Activated T-helper 1 cell treated with anti-CD3 and anti-CD28 coated beads, Interleukin-2, amount 50 U/mL, for 16 hours (primary cell): ENCODE measurements around the gene GUCY2F.

Source experiments
- DNase-seq, 2 donors: peaks; one replicate each; pipeline ENCODE4 v3.0.0-alpha.2; 2020; ENCODE audit warnings: low read depth in 1 of 2, low spot score in 1 of 2

The GUCY2F gene

DNA sequence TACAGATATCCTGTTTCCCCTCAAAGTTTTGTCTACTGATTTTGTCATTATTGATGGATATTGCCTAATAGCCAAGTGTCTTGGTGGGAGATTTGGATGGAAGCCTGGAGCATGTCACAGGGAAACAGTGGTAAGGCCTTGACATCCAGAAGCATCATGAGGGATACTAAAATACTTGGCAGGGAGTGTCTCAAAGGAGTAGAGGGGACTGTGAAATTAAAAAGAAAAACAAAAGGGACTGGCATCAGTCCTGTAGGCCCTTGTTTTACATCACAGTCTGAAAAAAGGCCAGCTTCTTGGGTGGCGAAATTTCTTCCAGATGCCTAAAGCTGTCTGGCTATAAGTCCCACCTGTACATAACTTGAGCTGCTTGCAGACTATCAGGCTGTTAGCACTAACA is 83.8 kb downstream of the GUCY2F start:
- DNase-seq: no peak

DNA sequence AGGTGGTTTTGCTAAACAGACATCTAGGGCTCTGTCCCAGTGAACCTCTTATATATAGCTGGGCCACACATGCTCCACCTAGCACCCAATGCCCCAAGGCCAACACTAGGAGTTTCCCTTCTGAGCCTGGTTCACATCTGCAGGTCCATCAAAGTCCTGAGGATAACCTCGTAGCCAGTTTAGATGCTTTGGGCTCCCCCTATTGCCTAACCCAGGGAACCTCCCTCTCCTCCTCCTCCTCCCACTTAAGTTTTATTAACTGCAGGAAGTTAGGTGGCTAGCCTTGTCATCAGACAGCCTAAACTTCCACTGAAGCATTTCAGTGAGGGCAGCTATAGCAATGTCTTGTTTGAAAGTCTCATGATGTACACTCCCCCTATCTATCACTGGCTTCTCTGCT is 88.0 kb downstream of the GUCY2F start:
- no peak for DNase-seq

DNA sequence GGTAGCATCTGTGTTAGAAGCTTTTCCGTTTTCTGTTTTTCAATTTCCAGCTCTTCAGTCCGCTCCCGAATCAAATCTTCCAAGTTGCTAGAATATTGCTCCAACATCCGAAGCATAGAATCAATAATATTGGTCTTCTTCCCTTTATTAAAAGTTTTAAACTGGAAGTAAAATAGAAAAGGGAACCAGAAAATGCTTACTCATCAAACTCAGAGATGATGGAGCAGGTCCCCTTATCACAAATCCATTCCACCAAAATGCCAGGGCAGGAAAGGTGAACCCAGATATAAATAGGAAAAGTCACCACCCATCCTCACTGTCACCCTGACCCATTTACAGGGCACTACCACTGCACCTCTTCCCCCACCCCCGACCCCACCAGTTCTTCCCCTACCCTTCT is 89.0 kb downstream of the GUCY2F start:
- no peak for DNase-seq

DNA sequence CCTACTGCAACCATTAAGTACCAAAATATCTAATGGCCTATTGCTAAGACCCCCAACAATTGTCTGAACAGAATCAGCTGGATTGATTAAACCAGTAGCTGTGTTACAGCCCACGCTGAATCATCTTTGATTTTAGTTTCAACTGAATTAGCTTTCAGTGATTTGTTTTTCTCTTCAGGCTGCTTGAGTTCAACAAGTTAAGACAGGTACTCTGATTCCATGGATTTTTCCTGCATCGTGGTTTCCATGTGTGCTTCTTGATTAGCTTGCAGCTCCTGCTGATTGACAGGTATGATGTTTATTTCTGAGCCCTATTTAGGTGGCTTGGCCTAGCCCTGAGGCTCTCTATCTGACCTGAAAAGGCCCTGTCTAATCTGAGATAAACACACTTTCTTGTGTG is 91.3 kb downstream of the GUCY2F start:
- no peak for DNase-seq

DNA sequence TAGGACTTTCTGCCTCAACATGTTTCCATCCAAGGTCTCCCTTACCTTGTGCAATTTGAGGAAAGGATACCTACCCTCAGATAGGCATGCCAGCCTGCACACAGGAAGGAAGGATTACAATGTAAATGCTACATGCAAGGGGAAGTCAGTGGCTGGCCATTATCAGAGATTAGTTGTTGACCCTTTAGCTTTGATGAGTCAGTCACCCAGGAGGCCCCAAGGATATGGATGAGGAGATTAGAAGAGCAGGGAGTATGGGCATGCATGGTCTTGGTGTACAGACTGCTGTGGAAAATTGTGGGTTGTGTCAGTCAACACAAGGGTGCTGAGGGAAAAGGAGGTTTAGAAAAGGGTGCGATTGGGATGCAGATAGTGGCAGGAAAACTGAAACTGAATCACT is 92.0 kb downstream of the GUCY2F start:
- DNase-seq: no peak

DNA sequence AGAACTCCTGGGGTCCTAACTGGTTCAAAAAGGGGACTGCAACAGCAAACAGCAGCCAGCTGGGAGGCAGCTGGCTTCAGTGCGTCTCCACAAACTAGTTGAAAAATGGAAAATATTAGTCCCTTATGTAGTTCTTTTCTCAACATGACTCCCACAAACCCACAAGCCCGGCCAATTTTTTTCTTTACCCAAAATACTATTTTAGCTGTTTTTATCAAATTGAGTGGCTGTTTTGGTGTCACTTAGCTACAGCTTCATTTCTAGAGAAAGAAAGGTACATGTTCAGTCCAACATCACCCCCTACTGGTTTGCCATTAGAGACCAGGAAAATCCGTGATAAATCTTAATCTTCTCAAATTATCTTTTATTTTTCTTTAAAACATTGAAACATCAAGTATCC is 97.2 kb downstream of the GUCY2F start:
- no peak for DNase-seq

DNA sequence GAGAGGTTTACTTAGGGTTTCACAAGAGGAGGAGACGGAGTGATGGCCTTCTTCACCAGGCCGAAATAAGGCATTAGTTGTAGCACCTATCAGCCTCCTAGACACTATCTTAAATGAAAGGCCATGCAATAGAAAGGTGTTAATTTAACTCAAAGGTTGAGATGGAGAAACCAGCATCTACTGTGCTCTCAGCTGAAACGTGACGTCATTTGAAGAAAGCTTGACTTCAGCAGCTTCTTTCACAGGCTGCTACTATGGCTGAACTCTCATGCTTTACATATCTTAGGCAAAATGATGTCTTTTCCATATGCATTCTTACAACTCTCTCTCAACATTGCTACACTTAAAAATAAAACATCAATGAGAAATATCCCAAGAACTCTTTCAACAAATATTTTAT is 99.6 kb downstream of the GUCY2F start:
- no peak for DNase-seq

DNA sequence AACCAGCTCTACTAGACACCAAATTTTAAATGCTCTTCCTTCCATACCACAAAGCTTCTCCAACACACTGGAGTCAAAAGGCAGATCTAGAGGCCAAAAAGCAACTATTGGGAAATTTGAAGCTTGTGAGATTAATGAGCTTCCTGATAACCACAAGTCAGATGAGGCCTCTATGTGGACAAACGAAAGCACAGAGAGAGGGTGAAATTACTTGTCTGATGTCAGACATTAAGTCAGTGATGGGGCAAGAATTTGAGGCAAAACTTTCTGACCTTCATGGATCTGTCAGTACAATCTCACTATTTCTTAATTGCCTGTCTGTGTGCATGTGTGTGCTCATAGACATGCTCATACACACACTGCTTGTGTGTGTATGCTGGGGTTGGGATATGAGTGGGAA is 103.6 kb downstream of the GUCY2F start:
- DNase-seq: no peak

DNA sequence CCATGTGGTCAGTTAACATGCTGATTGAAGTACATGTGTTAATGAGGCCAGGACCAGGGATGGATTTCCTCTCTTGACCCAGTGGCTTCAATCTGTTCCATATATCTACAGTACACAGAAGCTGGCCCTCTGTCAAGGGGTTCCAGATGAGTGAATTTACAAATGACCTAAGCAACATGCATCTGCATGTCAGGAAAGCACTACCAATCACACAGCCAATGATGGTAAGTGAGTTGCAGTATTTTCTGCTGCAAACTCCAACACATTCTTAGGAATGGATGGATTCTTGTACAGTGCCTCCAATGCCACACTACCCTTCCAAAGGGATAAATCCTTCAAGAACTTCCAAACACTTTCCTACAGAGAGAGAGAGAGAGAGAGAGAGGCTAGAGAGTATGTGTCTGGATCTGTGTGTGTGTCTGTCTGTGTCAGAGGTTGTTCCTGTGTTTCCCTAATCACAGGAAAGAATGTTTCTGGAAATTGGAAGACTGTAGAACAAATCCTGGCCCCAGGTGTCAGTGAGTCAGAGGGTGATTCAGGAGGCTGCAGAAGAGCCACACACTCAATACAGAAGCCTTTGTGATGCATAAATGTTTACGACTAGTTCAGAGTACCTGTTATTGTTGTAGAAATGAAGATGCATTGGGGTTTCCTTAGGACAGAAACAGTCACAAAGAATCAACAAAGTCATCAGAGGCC is 107.5 kb downstream of the GUCY2F start:
- no peak for DNase-seq

DNA sequence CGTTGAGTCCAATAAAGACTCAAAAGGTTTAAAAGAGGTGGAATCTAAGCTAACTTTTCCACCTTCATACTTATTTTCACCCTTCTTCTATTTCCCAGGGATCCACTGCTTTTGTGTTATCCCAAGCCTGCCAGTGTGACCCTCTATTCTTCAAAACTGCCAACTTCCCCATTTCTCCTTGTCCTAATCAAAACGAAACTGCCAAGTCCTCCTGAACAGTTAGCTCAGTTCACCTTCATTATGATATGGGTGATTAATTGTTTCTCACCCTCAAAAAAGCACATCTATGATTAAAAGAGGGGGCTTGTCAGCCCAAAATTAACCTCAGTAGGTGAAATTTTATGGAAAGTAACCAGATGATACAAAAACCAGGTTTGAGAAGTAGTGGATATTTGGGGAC is 108.4 kb downstream of the GUCY2F start:
- no peak for DNase-seq

DNA sequence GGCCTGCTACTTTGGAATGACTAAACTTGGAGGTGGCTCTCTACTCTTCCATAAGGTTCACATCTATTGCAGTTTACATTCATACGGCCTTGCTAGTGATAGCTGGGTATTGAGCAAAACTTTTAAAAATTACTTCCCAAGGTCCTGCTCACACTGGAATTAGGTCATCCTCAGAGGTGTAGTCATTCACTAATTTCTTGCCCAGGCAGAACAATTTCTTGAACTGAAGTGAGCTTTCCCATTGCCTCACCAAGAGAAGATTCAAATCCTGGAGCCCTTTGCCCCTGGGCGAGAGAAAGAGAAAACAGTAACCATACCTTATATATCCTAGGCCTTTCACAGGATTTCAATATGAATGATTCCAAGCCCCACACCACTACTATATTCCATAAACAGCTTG is 109.2 kb downstream of the GUCY2F start:
- no peak for DNase-seq

DNA sequence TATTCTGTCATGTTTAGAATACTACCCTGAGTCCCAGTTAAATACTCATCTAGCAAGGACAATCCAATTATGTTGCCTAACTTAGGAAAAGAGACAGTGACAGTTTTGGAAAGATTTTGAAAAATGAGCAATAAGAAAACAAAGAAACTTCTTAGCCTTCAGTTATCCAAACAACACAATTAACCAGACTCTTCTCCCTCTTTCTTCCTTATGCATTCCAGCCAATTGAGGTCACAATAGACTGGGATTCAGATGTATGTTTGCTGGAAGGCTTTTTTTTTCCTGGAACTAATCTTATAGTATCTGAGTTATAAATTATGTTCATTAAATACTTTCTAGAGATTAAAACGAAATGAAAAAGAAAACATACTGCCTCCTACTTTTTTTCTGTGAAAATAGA is 109.6 kb downstream of the GUCY2F start:
- DNase-seq: no peak

DNA sequence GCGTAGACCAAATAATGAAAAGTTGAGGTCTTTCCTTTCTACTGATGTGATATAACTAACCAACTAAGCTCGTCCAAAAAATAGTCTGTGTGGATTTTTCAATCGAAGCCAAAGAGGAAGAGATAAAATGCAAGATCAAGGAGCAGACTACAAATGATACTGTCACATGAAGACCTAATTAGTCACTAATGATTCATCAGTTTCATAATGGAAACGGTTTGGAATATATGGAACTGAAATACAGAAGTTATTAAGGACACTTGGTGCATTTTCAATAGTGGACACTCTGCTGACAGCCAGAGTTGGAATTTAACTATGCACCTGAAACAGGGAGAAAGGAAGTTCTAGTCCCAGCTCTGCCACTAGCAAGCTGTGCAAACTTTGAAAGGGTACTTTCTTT is 119.8 kb downstream of the GUCY2F start:
- no peak for DNase-seq

DNA sequence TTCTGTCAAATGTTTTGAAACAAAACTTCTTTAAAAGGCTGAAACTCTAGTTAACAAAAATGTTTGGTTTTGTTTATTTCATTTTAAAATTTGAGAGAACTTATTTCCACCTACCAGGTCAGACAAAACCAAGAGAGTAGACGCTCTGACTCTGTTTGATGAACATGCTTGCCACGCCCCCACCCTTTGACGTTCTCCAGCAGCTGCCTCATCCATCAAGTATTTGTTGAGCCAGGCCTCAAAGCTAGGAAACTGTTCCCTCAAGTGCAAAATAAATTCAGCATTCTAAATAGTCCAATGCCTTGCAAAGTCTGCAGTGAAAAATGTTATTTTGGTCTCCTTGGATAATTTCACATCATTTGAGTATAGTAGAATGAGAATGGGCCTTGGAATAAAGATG is 121.6 kb downstream of the GUCY2F start:
- DNase-seq: no peak

DNA sequence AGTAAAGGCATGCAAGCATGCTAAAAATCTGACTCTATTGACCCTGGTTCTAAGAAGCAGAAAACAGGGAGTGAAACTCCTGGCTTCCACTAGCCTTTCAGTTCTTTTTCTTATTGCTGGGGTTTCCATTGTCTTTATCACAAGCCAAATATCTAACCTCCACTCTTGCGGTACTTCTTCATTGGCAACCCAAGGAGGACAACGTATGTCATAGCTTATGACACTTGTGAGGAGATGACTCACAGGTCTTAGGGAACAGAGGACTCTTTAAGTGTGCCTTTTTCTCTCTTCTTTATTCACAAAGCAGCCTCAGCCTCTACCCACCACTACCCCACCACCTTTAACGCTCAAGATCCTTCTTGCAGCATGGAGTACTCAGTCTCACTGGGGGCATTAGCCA is 124.2 kb downstream of the GUCY2F start:
- DNase-seq: no peak

DNA sequence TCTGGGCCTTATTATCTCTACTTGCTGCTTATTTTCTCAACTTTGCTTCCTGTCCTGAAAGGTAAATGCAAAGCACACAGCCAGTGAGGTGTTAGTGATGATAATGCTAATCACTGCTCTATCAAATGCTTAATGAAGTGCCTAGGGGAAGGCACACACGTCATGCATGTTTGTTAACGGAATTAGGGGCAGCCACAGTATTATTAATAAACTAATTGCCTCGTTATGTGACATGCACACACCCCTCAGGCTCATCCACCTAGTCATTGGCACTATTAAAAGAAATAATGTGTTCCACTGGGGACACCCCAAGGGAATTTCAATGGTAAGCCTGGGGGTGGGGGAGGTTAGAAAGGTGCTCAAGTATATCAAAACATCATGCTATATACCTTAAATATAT is 125.2 kb downstream of the GUCY2F start:
- DNase-seq: no peak

DNA sequence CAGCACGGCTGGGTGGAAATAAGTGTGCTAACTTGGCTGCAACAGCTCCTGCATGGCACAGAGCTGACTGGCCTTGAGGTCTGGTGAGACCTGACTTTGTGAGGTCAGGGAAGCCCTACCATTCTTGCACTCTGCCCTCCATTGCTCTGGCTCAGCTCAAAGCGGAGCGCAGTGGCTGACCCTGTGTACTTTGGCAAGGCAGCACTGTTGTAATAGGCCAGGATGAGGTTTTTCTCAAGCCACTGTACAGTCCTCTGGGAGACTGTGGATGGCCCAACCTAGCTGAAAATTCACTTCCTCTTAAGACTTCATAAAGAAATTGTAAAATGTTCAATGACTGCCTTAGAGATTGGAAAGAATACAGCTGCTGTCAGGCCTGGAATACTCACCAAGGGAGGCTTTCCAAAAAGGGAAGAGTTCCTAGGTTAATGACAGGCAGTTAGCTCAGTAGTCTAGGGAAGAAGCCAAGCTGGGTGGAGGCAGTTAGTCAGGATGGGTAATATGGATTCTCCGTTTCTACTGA is 129.8 kb downstream of the GUCY2F start:
- DNase-seq: no peak

DNA sequence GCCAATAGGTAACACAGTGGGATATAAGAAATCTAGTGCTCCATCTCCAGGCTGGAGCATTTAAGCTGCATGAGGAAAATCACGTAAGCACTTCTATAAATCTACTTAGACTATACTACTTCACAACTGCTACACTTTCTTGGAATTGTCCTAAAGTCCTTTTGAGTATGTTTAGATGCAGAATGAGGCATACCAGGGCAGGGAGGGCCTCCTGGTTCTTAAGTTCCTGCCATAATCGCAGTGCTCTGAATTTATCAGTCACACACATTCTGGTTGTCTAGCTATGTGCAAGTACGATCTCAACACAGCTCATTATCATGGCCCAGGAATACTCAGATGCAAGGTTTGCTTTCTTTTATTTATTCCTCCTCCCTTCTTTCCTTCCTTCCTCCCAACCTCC is 130.3 kb downstream of the GUCY2F start:
- no peak for DNase-seq

DNA sequence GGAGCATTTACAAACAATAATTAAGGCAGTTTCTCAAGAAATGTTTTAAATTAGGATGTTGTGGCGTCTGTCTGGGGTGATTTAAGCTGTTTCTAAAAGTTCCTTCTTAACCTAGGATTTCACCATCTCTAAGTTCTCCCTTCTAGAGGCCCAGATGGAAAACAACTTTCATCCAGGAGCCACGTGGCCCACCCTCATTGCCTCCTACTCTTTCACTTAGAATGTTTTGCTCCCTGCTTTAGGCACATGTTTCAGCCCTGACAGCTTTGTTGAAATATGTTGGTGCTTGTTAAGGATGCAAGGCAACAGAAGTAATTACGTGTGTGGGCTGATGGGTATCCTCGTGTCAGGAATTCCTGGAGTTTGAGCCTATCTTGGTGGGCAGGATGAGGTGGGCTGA is 131.3 kb downstream of the GUCY2F start:
- DNase-seq: no peak

DNA sequence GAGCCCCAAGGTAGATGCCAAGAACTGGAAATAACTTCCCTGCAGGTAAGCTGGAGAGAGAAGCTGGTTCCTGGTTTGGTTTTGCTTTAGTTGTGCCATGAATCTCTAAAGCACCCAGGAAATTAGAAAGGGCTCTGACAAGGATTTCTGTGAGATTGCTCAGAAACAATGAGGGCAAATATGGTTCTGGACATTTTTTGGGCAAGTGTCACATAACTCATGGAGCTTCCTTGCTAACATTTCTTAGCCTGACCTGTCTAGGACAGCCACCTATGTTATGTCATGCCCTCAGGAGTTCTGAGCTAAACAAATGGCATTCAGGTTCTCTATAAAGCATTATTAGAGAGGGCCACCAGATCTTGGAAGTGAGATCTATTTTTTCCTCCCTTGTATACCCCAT is 131.8 kb downstream of the GUCY2F start:
- DNase-seq: no peak

DNA sequence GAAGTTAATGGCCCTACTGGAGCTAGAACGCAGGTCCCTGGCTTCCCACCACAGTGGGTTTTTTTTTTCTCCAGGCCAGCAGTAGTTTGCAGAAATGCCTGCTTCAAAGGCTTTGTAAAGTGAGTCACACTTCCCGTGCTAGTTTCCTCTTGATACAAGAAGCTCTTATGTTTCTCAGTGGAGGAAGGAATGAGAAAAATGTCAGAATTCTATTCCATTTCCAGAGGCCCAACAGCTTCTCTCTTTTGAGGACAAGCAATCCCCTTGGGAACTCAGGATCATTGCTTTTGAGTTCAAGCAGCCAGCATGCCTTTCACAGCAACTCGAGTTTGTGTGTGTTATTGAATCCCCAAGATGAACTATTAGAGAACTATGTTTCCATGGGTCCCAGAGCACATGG is 134.3 kb downstream of the GUCY2F start:
- no peak for DNase-seq

DNA sequence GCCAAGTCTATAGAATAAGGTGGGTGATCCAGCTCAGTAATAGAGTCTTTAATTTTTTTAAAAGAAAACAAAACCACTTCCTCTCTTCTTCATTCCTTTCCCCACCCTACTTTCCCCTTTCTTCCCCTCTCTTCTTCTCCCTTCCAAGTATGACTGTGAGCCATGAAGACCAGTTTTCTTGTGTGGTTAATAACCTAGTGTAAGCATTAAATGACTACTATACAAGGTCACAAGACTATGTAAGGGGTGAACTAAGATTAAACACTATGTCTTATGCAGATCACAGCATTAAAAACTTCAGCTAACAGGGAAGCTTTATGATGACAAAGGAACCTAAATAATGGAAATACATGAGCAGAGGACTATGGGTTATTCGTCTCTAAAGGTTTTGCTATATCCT is 135.4 kb downstream of the GUCY2F start:
- no peak for DNase-seq

DNA sequence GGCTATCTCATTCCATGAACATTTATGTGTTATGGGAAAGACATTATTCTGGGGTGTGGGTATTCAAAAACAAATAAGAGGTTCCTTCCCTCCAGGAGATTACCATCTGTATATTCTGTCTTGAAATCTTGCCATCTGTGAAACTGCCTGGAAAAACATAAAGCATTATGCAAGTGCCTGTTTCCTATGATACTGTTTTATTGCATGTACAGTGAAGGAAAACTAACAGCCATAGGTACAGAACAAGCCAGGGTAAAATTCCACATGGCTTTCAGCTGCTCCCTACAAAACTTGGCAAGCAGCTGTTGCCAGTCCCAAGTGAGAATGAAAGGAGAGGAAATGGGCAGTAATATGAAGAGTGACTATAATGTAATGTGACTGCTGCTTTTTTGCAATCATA is 136.0 kb downstream of the GUCY2F start:
- no peak for DNase-seq

DNA sequence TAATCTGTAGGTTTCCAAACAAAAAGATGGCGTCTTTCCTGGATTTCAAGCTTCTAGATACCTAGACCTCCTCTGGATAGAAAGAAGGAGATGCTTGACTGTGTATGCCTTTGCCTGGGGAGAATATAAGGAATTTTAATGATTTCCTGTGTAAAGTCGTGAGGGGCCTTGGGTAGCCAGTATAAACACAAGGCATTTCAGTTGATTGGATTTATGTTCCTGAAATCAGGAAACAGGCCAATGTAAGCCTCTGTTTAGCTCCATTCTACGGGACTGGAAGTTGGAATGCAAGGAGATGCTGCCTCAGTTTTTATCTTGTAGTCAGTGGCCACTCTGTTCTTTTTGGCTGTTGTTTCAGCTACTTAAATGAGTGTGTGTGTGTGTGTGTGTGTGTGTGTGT is 137.2 kb downstream of the GUCY2F start:
- no peak for DNase-seq
